ENCODE measurements around the gene PFKFB3. TPM values are rescaled to one million over a fixed set of nuclear protein-coding genes. Genes with fewer than 3 reads are reported as not detected.

Gene PFKFB3
- total and polyA plus RNA-seq, 9 of the 15 experiments (the other 6 are each of a cell fraction or from before 2014, with no cell fraction given), result 0.46 to 21.6 (median 7.8) TPM

GRCh38 chr10:6154566-6154965 is 48.2 kb upstream of the PFKFB3 start:
- Histone ChIP-seq H3K36me3 (ENCODE audit: control insufficient read depth, insufficient read depth, low read length) (no peaks in the 10 kb centered on the region), H3K27ac (ENCODE audit: extremely low read depth, low read depth, low read length) (no peak overlapping the region), H3K4me2 (ENCODE audit: insufficient read depth, low read length) (no peak overlapping the region), H3K9me3 (replicated peaks; ENCODE audit: control insufficient read depth, insufficient read depth, low read depth, low read length) (no peaks in the 10 kb centered on the region), H2AFZ (ENCODE audit: low read depth, low read length) (no peak overlapping the region), H3K79me2 (ENCODE audit: control insufficient read depth, insufficient read depth, low read length) (peaks cover 40% of the 10 kb centered on the region), H3K9me1 (ENCODE audit: control insufficient read depth, insufficient read depth, low read length) (no peaks in the 10 kb centered on the region), H4K20me1 (replicated peaks; ENCODE audit: control insufficient read depth, insufficient read depth, low read length) (peaks cover 11% of the 10 kb centered on the region), H3K27me3 (ENCODE audit: control insufficient read depth in 2 of 2, insufficient read depth in 2 of 2, low read length in 2 of 2) (no peaks in the 10 kb centered on the region), H3K4me1 (replicated peaks in 1 of 2; ENCODE audit: control insufficient read depth in 2 of 2, insufficient read depth in 2 of 2, low read length in 2 of 2) (peaks cover 7 to 19% of the 10 kb centered on the region in 2 experiments), H3K9ac (ENCODE audit: insufficient read depth in 1 of 2, low read depth in 2 of 2, low read length in 2 of 2) (no peak overlapping the region), H3K4me3 (no peak overlapping the region)
- no peak for ATAC-seq
- ChIA-PET POLR2A (interaction anchor here (1.1 kb wide), 1 partner anchor 20 kb away, joined by 5 read pairs; no protein-coding TSS in a partner anchor), CTCF (ENCODE audit: low intra/inter-chr PET ratio) (no interaction called here)
- no peak for DNase-seq (ENCODE audit: extremely low read depth in 1 of 4, low spot score in 3 of 4)
- WGBS (ENCODE audit: insufficient coverage, low coverage, missing lambda C conversion rate), result 96% methylated on average over 12 of the region's 14 CpGs
- in situ Hi-C loops (cut with MboI), result no loop called here
- intact Hi-C loops (cut with micrococcal nuclease), result loop anchor here (5.0 kb wide), 1 partner anchor 47 kb away; no protein-coding TSS in a partner anchor
- BruUV-seq (replicated peaks), result no TSS peak
- no peak for FAIRE-seq
- TF ChIP-seq ATF7 (IDR thresholded peaks at IDR 0.05) (no peak), CBX2 (IDR thresholded peaks at IDR 0.05; ENCODE audit: insufficient read depth, low read length, poor library complexity, severe bottlenecking) (no peak), ZBTB8A (IDR thresholded peaks at IDR 0.05; ENCODE audit: partially characterized antibody) (no peak), TCF3 (CRISPR knock-in tag; IDR thresholded peaks at IDR 0.05) (no peak), SIX5 (IDR thresholded peaks at IDR 0.05; ENCODE audit: borderline replicate concordance in 1 of 2, insufficient read depth in 1 of 2, low read depth in 1 of 2, low read length in 2 of 2) (no peak), ZNF140 (CRISPR knock-in tag; IDR thresholded peaks at IDR 0.05) (no peak), TEAD2 (tag; IDR thresholded peaks at IDR 0.05) (no peak), POLR3G (IDR thresholded peaks at IDR 0.05; ENCODE audit: extremely low read depth, insufficient read length, insufficient replicate concordance) (no peak)
- TF ChIP-seq, protein P1, sequence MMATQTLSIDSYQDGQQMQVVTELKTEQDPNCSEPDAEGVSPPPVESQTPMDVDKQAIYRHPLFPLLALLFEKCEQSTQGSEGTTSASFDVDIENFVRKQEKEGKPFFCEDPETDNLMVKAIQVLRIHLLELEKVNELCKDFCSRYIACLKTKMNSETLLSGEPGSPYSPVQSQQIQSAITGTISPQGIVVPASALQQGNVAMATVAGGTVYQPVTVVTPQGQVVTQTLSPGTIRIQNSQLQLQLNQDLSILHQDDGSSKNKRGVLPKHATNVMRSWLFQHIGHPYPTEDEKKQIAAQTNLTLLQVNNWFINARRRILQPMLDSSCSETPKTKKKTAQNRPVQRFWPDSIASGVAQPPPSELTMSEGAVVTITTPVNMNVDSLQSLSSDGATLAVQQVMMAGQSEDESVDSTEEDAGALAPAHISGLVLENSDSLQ (IDR thresholded peaks at IDR 0.05), result no peak
- TF ChIP-seq, protein P2, sequence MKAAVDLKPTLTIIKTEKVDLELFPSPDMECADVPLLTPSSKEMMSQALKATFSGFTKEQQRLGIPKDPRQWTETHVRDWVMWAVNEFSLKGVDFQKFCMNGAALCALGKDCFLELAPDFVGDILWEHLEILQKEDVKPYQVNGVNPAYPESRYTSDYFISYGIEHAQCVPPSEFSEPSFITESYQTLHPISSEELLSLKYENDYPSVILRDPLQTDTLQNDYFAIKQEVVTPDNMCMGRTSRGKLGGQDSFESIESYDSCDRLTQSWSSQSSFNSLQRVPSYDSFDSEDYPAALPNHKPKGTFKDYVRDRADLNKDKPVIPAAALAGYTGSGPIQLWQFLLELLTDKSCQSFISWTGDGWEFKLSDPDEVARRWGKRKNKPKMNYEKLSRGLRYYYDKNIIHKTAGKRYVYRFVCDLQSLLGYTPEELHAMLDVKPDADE (conservative IDR thresholded peaks at IDR 0.05; ENCODE audit: control insufficient read depth, low read depth, low read length), result no peak
